DND-41 (cell line): ENCODE data around the gene ADPGK.

Source experiments
- ATAC-seq: fragments of 200-7000 bp; cut with Tn5 transposase; 3 replicates; pipeline ENCODE4 v1.9.1; 2021; ENCODE audit warnings: low read depth; ENCODE audit not compliant: insufficient read depth
- DNase-seq: peaks from one replicate; pipeline ENCODE4 v3.0.0-alpha.2; 2020
- H2AFZ ChIP-seq: 2 replicates; pipeline ENCODE4 v1.6.0; 2012; ENCODE audit warnings: low read depth, low read length
- H3K27ac ChIP-seq: 2 replicates; pipeline ENCODE4 v1.5.1; 2012; ENCODE audit warnings: low read length, inconsistent platforms
- H3K27me3 ChIP-seq: fragments of 200-600 bp; sonication (generic); 2 replicates; pipeline ENCODE4 v1.6.0; 2012; ENCODE audit warnings: low read length, mild to moderate bottlenecking, inconsistent platforms; ENCODE audit not compliant: insufficient read depth, poor library complexity
- H3K36me3 ChIP-seq: 2 replicates; pipeline ENCODE4 v1.5.1; 2012; ENCODE audit warnings: low read length, inconsistent platforms; ENCODE audit not compliant: insufficient read depth
- H3K4me1 ChIP-seq: 2 replicates; pipeline ENCODE4 v1.5.1; 2012; ENCODE audit warnings: mild to moderate bottlenecking, low read length; ENCODE audit not compliant: insufficient read depth
- H3K4me2 ChIP-seq: 2 replicates; pipeline ENCODE4 v1.6.0; 2012; ENCODE audit warnings: mild to moderate bottlenecking, moderate library complexity, low read length, inconsistent platforms; ENCODE audit not compliant: insufficient read depth
- H3K4me3 ChIP-seq, 2 experiments: fragments of 200-600 bp in 1 of 2; shearing (Covaris generic) in 1 of 2; 2 replicates each; pipeline ENCODE4 v1.5.1; 2012 to 2016; ENCODE audit warnings: inconsistent platforms in 2 of 2, low read length in 2 of 2, mild to moderate bottlenecking in 2 of 2, low read depth in 1 of 2, moderate library complexity in 1 of 2
- H3K79me2 ChIP-seq: 2 replicates; pipeline ENCODE4 v1.6.0; 2012; ENCODE audit warnings: low read length, inconsistent platforms; ENCODE audit not compliant: insufficient read depth
- H3K9ac ChIP-seq: 2 replicates; pipeline ENCODE4 v1.6.0; 2012; ENCODE audit warnings: low read depth, mild to moderate bottlenecking, inconsistent platforms, low read length, moderate library complexity
- H3K9me3 ChIP-seq: 2 replicates; pipeline ENCODE4 v1.5.1; 2012; ENCODE audit warnings: low read length, moderate library complexity, mild to moderate bottlenecking, inconsistent platforms; ENCODE audit not compliant: insufficient read depth, severe bottlenecking
- H4K20me1 ChIP-seq: 2 replicates; pipeline ENCODE4 v1.6.0; 2012; ENCODE audit warnings: low read length; ENCODE audit not compliant: insufficient read depth
- CTCF ChIP-seq: IDR thresholded peaks from 2 replicates; pipeline ENCODE4 v1.5.1; 2012; ENCODE audit warnings: borderline replicate concordance, low read length, moderate library complexity, mild to moderate bottlenecking; ENCODE audit not compliant: poor library complexity, severe bottlenecking; ENCODE audit errors: extremely low read depth
- EZH2 ChIP-seq: IDR thresholded peaks from 3 replicates; pipeline ENCODE4 v1.6.1; 2012; ENCODE audit warnings: borderline replicate concordance, low read depth, mild to moderate bottlenecking, moderate library complexity, low read length, inconsistent platforms; ENCODE audit not compliant: severe bottlenecking

Gene ADPGK

GRCh38 chr15:72803006-72803405 is 19.4 kb upstream of the ADPGK start:
- ATAC-seq (no peak), DNase-seq (no peak)
- Histone ChIP-seq H3K4me1 (no peaks in the 10 kb centered on the region), H4K20me1 (no peaks in the 10 kb centered on the region), H3K27ac (no peak overlapping the region), H3K9ac (no peak overlapping the region), H3K9me3 (no peaks in the 10 kb centered on the region), H3K4me3 (no peak overlapping the region), H3K27me3 (no peaks in the 10 kb centered on the region), H3K4me2 (no peak overlapping the region), H2AFZ (no peak overlapping the region), H3K36me3 (no peaks in the 10 kb centered on the region), H3K79me2 (no peaks in the 10 kb centered on the region)
- TF ChIP-seq CTCF: no peak
- TF ChIP-seq EZH2: no peak

GRCh38 chr15:72801590-72802325 is 18.2 kb upstream of the ADPGK start:
- Histone ChIP-seq H3K4me1 (no peaks in the 10 kb centered on the region), H3K9ac (no peak overlapping the region), H2AFZ (no peak overlapping the region), H3K27ac (no peak overlapping the region), H3K79me2 (no peaks in the 10 kb centered on the region), H3K4me3 (no peak overlapping the region), H3K9me3 (no peaks in the 10 kb centered on the region), H3K4me2 (no peak overlapping the region), H4K20me1 (no peaks in the 10 kb centered on the region), H3K36me3 (no peaks in the 10 kb centered on the region), H3K27me3 (no peaks in the 10 kb centered on the region)
- DNase-seq (no peak), ATAC-seq (no peak)
- TF ChIP-seq EZH2 (no peak), CTCF (no peak)

GRCh38 chr15:72800833-72801481 is 17.4 kb upstream of the ADPGK start:
- Histone ChIP-seq H4K20me1 (no peaks in the 10 kb centered on the region), H3K27ac (no peak overlapping the region), H3K79me2 (no peaks in the 10 kb centered on the region), H3K9me3 (no peaks in the 10 kb centered on the region), H3K36me3 (no peaks in the 10 kb centered on the region), H3K4me2 (no peak overlapping the region), H3K4me3 (no peak overlapping the region), H3K27me3 (no peaks in the 10 kb centered on the region), H3K4me1 (no peaks in the 10 kb centered on the region; the same call in 1 of the 2 replicates), H3K9ac (no peak overlapping the region), H2AFZ (no peak overlapping the region)
- ATAC-seq (no peak), DNase-seq (no peak)
- no peak for TF ChIP-seq CTCF
- no peak for TF ChIP-seq EZH2
